ENCODE measurements around the gene CEP192.

DNA sequence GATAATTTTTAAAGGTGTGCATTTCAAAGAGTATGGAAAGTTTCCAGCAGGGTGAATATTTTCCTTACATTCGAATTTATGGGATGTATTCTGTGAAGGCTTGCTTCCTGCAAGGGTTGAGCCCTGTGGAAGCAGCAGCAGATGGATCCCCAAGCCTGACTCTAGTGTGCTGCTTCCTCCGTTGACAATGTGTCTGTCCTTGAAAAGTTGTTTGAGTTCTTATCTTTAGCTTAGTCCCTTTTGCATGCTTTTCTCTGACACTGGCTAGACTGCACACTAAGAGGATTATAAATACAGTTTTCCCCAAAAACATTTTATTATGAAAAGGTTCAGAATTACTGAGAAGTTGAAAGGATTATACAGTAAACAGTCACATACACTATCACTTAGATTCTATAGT is 86.3 kb downstream of the CEP192 start:
- no peak for TF ChIP-seq POLR2A (IDR thresholded peaks at IDR 0.05)
- TF ChIP-seq, protein P1, sequence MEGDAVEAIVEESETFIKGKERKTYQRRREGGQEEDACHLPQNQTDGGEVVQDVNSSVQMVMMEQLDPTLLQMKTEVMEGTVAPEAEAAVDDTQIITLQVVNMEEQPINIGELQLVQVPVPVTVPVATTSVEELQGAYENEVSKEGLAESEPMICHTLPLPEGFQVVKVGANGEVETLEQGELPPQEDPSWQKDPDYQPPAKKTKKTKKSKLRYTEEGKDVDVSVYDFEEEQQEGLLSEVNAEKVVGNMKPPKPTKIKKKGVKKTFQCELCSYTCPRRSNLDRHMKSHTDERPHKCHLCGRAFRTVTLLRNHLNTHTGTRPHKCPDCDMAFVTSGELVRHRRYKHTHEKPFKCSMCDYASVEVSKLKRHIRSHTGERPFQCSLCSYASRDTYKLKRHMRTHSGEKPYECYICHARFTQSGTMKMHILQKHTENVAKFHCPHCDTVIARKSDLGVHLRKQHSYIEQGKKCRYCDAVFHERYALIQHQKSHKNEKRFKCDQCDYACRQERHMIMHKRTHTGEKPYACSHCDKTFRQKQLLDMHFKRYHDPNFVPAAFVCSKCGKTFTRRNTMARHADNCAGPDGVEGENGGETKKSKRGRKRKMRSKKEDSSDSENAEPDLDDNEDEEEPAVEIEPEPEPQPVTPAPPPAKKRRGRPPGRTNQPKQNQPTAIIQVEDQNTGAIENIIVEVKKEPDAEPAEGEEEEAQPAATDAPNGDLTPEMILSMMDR (IDR thresholded peaks at IDR 0.05) = no peak

All from testis (tissue), 2 donors.